Cardiac septum (tissue), 1 donor: ENCODE data around the gene SERTAD1. TPM values are rescaled to one million over a fixed set of nuclear protein-coding genes. Genes with fewer than 3 reads are reported as not detected.
"Not testable (repeated sequence)": the region's sequence is repeated elsewhere in the genome, so short reads cannot be mapped to it uniquely, and the experiment has no call there.

ENCODE experiments used
- DNase-seq: peaks from one replicate; pipeline ENCODE4 v3.0.0-alpha.2; 2020; ENCODE audit warnings: low spot score
- intact Hi-C: fragments of 100-400 bp; cut with DNase I; formaldehyde crosslinking; loops from one replicate; pipeline ENCODE4 v1.14.0; 2022
- total RNA-seq: library from RNA; stranded (reverse); fragmentation: NEBNext Ultra II Directional; extraction: Animal tissue kit (Norgen Biotek cat#: 25700); gene quantifications from one replicate; pipeline ENCODE4 v1.2.1, GENCODE V29; 2021
- donor health status: DM: no; HTN: no; CAD: no.

SERTAD1 gene
- total RNA-seq, 1 donor from 2014 or later, result 16.7 TPM

- intact Hi-C loops, DNase-seq: not testable (repeated sequence)
Measured at GRCh38 chr19:40453943-40454342, 28.2 kb upstream of the SERTAD1 start.

GRCh38 chr19:40453151-40453735 lies 27.5 kb upstream of the SERTAD1 start:
- no peak for DNase-seq
- intact Hi-C loops, result no loop called here

- intact Hi-C loops, result no loop called here
- no peak for DNase-seq
Measured at GRCh38 chr19:40452016-40452415, 26.2 kb upstream of the SERTAD1 start.

GRCh38 chr19:40450664-40451063 lies 24.9 kb upstream of the SERTAD1 start:
- intact Hi-C loops, result no loop called here
- DNase-seq, result no peak

- DNase-seq, result no peak
- intact Hi-C loops, result loop anchor here (10.0 kb wide), 1 partner anchor 265 kb away; the partner anchor contains the start of genes COQ8B and ITPKC
Measured at GRCh38 chr19:40449506-40449905, 23.7 kb upstream of the SERTAD1 start.

- no peak for DNase-seq
- intact Hi-C loops, result loop anchor here (10.0 kb wide), 1 partner anchor 268 kb away; the partner anchor contains the start of genes COQ8B and ITPKC
Measured at GRCh38 chr19:40446263-40446784, 20.5 kb upstream of the SERTAD1 start.

GRCh38 chr19:40445780-40446262 lies 20.0 kb upstream of the SERTAD1 start:
- DNase-seq, result no peak
- intact Hi-C loops, result loop anchor here (10.0 kb wide), 1 partner anchor 269 kb away; the partner anchor contains the start of genes COQ8B and ITPKC

- no peak for DNase-seq
- intact Hi-C loops, result loop anchor here (5.0 to 10.0 kb wide), 3 partner anchors 103 to 270 kb away; partner anchors contain the start of genes COQ8B, ITPKC and LTBP4
Measured at GRCh38 chr19:40444825-40445312, 19.1 kb upstream of the SERTAD1 start.

- intact Hi-C loops, result loop anchor here (1.0 to 10.0 kb wide), 5 partner anchors 19 to 271 kb away; partner anchors contain the start of genes COQ8B, ITPKC, LTBP4 and SERTAD1
- peak; percentile 98 for DNase-seq
Measured at GRCh38 chr19:40444000-40444824, 18.4 kb upstream of the SERTAD1 start, which contains the start of gene SERTAD3. SERTAD3 (minus strand) TSS chr19:40444335; CDS start chr19:40442080, 2,255 bp downstream.

- peak; percentile 99 for DNase-seq
- intact Hi-C loops, result loop anchor here (1.0 to 10.0 kb wide), 5 partner anchors 18 to 271 kb away; partner anchors contain the start of genes COQ8B, ITPKC, LTBP4 and SERTAD1
Measured at GRCh38 chr19:40443131-40443999, 17.6 kb upstream of the SERTAD1 start.

- intact Hi-C loops, result loop anchor here (1.0 to 10.0 kb wide), 5 partner anchors 17 to 272 kb away; partner anchors contain the start of genes COQ8B, ITPKC, LTBP4 and SERTAD1
- no peak for DNase-seq
Measured at GRCh38 chr19:40442328-40443130, 16.7 kb upstream of the SERTAD1 start.

- DNase-seq, result no peak
- intact Hi-C loops, result loop anchor here (5.0 to 10.0 kb wide), 3 partner anchors 99 to 273 kb away; partner anchors contain the start of genes COQ8B, ITPKC and LTBP4
Measured at GRCh38 chr19:40441719-40442253, 16.0 kb upstream of the SERTAD1 start.

GRCh38 chr19:40438284-40438683 lies 12.5 kb upstream of the SERTAD1 start:
- intact Hi-C loops, result no loop called here
- DNase-seq, result no peak

- intact Hi-C loops, result no loop called here
- DNase-seq, result peak; percentile 93
Measured at GRCh38 chr19:40433391-40434216, 7.8 kb upstream of the SERTAD1 start.

- intact Hi-C loops, result not testable (repeated sequence)
Measured at GRCh38 chr19:40432760-40433159, 7.0 kb upstream of the SERTAD1 start.

GRCh38 chr19:40431698-40432097 lies 5.9 kb upstream of the SERTAD1 start:
- DNase-seq, result no peak
- intact Hi-C loops, result no loop called here

More at GRCh38 chr19:40432760-40433159, 7.0 kb upstream of the SERTAD1 start:
- DNase-seq, result not testable (repeated sequence)

- DNase-seq, result not testable (repeated sequence)
Measured at GRCh38 chr19:40430242-40430641, 4.5 kb upstream of the SERTAD1 start.

More at GRCh38 chr19:40430242-40430641, 4.5 kb upstream of the SERTAD1 start:
- intact Hi-C loops, result not testable (repeated sequence)
